ENCODE data around the gene KCNK3.

The KCNK3 gene

DNA sequence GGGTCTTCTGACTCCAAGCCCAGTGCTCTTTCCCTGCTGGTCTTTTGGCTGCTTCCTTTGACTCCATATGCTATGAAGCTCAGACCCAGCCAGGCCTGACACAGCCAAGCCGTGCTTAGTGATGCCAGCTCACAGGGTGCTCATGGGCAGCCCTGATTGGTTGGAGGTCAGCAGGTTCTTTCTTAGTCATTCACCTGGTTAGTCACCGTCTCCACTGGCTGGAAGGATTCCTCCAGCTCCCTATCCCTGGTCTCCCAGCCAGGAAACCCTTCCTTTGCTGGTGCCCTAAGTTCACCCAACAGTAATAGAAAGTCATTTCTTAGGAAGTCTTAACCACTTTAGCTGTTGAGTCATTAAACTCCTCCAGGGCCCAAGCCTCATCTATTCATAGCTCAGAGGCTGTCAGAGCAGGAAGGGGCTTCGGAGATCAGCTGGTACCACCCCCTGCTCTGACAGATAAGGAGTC lies 3.9 kb downstream of the KCNK3 start:
- Histone ChIP-seq H3K9ac (ENCODE audit: low read length) (no peak overlapping the region), H3K27me3 (ENCODE audit: control insufficient read depth, insufficient read depth, low read length) (peaks cover 45% of the 10 kb centered on the region), H3K36me3 (ENCODE audit: control insufficient read depth, low read depth, low read length) (no peaks in the 10 kb centered on the region), H3K27ac (ENCODE audit: low read length) (no peak overlapping the region), H3K4me3 (ENCODE audit: low read length) (no peak overlapping the region), H3K4me1 (ENCODE audit: control insufficient read depth, low read depth, low read length) (peaks cover 5% of the 10 kb centered on the region), H3K9me3 (ENCODE audit: control insufficient read depth, low read depth, low read length) (no peaks in the 10 kb centered on the region)

DNA sequence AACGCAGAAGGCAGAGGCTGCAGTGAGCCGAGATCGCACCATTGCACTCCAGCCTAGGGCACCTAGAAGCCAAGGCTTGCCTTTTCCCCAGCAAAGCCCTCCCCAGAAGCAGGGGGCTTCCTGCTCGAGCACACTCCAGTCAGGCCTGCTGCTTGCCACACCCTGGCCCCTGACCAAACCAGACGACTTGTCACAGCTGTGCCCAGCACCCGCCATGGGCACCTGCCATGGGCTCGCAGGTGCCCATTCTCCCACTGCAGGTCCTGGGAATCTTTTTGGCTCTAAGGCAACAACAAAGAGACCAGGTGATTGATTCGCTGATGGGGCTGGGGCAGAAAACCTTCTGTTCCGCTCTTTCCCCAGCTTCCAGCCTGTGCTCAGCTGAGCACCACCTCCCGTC lies 4.9 kb downstream of the KCNK3 start:
- Histone ChIP-seq H3K4me3 (ENCODE audit: low read length) (no peak overlapping the region), H3K4me1 (ENCODE audit: control insufficient read depth, low read depth, low read length) (no peaks in the 10 kb centered on the region), H3K9me3 (ENCODE audit: control insufficient read depth, low read depth, low read length) (no peaks in the 10 kb centered on the region), H3K27ac (ENCODE audit: low read length) (no peak overlapping the region), H3K9ac (ENCODE audit: low read length) (no peak overlapping the region), H3K36me3 (ENCODE audit: control insufficient read depth, low read depth, low read length) (no peaks in the 10 kb centered on the region), H3K27me3 (ENCODE audit: control insufficient read depth, insufficient read depth, low read length) (peaks cover 37% of the 10 kb centered on the region)

DNA sequence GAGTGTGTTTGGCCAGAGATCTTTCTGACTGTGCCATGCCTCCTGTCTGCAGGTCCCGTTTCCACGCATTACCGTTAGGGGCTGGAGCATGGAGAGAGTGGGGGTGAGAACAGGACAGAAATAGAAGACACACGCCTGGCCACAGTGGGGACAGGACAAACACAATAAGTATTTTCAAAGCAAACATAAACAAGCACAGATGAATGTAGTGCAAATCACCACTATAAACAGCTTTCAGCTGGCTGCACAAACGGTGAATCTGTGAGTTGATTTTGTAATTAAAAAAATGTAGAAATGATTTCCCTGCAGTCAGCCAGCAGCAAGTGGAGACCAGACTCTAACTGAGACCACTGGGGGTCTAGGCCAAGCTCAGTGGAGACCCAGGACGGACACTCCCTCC lies 6.8 kb downstream of the KCNK3 start:
- no peak overlapping the region for H3K9ac ChIP-seq (ENCODE audit: low read length)
- no peaks in the 10 kb centered on the region for H3K9me3 ChIP-seq (ENCODE audit: control insufficient read depth, low read depth, low read length)
- peaks cover 24% of the 10 kb centered on the region for H3K27me3 ChIP-seq (ENCODE audit: control insufficient read depth, insufficient read depth, low read length)
- no peaks in the 10 kb centered on the region for H3K4me1 ChIP-seq (ENCODE audit: control insufficient read depth, low read depth, low read length)
- no peaks in the 10 kb centered on the region for H3K36me3 ChIP-seq (ENCODE audit: control insufficient read depth, low read depth, low read length)
- no peak overlapping the region for H3K4me3 ChIP-seq (ENCODE audit: low read length)
- no peak overlapping the region for H3K27ac ChIP-seq (ENCODE audit: low read length)

DNA sequence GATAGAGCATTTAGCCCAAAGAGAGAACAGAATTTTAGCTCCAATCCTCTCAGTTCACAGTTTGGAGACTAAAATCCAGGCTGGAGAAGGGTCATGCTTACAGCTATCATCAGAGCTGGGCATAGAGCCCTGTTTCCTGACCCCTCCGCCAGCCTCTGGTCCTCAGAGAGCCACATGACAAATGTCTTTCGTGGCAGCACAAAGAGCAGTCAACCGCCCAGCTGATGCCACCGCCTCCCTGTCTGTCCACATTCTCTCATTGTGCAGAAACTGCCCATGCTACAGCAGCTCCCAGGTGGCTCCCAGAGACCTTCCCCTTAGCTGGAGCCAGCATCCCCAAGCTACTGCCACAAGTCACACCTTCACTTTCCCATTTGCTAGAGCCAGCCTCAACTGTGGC lies 7.6 kb downstream of the KCNK3 start:
- peaks cover 16% of the 10 kb centered on the region for H3K27me3 ChIP-seq (ENCODE audit: control insufficient read depth, insufficient read depth, low read length)

DNA sequence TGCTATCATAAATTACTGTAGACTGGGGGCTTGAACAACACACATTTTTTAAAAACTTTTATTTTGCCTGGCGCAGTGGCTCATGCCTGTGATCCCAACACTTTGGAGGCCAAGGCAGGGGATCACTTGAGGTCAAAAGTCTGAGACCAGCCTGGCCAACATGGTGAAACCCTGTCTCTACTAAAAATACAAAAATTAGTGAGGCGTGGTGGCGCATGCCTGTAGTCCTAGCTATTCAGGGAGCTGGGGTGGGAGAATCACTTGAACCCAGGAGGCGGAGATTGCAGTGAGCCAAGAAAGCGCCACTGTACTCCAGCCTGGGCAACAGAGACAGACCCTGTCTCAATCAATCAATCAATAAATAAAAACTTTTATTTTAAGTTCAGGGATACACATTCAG lies 9.1 kb downstream of the KCNK3 start:
- Histone ChIP-seq H3K4me1 (ENCODE audit: control insufficient read depth, low read depth, low read length) (no peaks in the 10 kb centered on the region), H3K27me3 (ENCODE audit: control insufficient read depth, insufficient read depth, low read length) (peaks cover under 1% of the 10 kb centered on the region), H3K27ac (ENCODE audit: low read length) (no peak overlapping the region), H3K9me3 (ENCODE audit: control insufficient read depth, low read depth, low read length) (no peaks in the 10 kb centered on the region), H3K4me3 (ENCODE audit: low read length) (no peak overlapping the region), H3K36me3 (ENCODE audit: control insufficient read depth, low read depth, low read length) (no peaks in the 10 kb centered on the region), H3K9ac (ENCODE audit: low read length) (no peak overlapping the region)

More for the DNA sequence above, 7.6 kb downstream of the KCNK3 start:
- no peak overlapping the region for H3K9ac ChIP-seq (ENCODE audit: low read length)
- no peaks in the 10 kb centered on the region for H3K4me1 ChIP-seq (ENCODE audit: control insufficient read depth, low read depth, low read length)
- no peaks in the 10 kb centered on the region for H3K9me3 ChIP-seq (ENCODE audit: control insufficient read depth, low read depth, low read length)
- no peak overlapping the region for H3K27ac ChIP-seq (ENCODE audit: low read length)
- no peak overlapping the region for H3K4me3 ChIP-seq (ENCODE audit: low read length)
- H3K36me3 ChIP-seq (ENCODE audit: control insufficient read depth, low read depth, low read length), result no peaks in the 10 kb centered on the region

DNA sequence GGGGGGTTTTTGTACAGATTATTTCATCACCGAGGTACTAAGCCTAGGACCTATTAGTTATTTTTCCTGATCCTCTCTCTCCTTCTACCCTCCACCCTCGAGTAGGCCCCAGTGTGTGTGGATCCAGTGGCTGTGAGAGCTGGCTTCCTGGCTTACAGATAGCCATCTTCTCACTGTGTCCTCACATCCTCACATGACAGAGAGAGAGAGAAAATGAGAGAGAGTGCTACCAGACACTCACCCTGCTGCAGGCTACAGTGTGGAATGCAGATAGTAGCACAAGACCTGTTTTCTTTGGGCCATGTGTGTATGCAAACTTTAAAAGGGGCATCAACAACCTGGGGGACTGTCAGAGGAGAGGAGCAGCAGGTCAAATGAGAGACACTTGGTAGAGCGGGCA lies 9.5 kb downstream of the KCNK3 start:
- Histone ChIP-seq H3K9ac (ENCODE audit: low read length) (no peak overlapping the region), H3K9me3 (ENCODE audit: control insufficient read depth, low read depth, low read length) (no peaks in the 10 kb centered on the region), H3K36me3 (ENCODE audit: control insufficient read depth, low read depth, low read length) (no peaks in the 10 kb centered on the region)

DNA sequence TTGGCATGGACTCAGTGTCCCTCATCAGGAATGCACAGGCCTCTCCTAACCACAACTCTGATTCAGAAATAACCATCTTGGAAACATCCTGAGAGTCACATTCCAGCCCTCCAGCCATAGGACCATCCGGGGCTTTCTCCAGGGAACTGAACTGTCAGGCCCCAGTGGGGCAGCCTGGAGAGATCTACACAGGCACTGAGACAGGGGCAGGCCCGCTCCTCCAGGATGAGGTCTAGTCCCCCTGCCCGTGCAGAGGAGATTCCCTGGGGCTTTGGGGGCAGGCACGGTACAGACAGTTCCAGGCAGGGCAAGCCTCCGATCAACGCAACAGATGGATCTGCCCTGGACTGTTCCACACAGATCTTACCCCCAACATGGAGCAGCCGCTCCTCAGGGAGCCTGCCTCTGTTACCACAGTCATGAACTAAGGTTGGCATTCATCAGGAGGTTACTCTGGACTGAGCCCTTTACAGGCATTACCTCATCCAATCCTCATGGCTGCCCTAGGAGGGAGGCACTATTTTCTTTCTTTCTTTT lies 12.0 kb downstream of the KCNK3 start:
- Histone ChIP-seq H3K4me3 (ENCODE audit: low read length) (no peak overlapping the region), H3K27ac (ENCODE audit: low read length) (no peak overlapping the region), H3K9ac (ENCODE audit: low read length) (no peak overlapping the region), H3K36me3 (ENCODE audit: control insufficient read depth, low read depth, low read length) (no peaks in the 10 kb centered on the region), H3K27me3 (ENCODE audit: control insufficient read depth, insufficient read depth, low read length) (no peaks in the 10 kb centered on the region), H3K4me1 (ENCODE audit: control insufficient read depth, low read depth, low read length) (no peaks in the 10 kb centered on the region), H3K9me3 (ENCODE audit: control insufficient read depth, low read depth, low read length) (no peaks in the 10 kb centered on the region)

More for the DNA sequence above, 9.5 kb downstream of the KCNK3 start:
- no peak overlapping the region for H3K4me3 ChIP-seq (ENCODE audit: low read length)
- no peaks in the 10 kb centered on the region for H3K27me3 ChIP-seq (ENCODE audit: control insufficient read depth, insufficient read depth, low read length)
- no peak overlapping the region for H3K27ac ChIP-seq (ENCODE audit: low read length)
- H3K4me1 ChIP-seq (ENCODE audit: control insufficient read depth, low read depth, low read length), result no peaks in the 10 kb centered on the region

DNA sequence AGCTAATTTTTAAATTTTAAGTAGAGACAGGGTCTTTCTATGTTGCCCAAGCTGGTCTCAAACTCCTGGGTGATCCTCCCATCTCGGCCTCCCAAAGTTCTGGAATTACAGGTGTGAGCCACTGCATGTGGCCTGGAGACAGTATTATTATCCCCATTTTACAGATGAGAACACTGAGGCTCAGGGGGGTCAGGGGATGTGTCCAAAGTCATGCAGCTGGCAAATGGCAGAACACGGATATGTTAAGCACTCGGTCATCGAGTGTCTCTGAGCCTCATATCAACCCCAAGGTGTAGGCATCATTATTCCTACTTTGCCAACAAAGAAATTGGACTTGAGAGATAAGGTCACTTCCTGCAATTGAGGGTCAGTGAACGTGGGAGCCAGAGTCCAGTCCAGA lies 12.6 kb downstream of the KCNK3 start:
- H3K36me3 ChIP-seq (ENCODE audit: control insufficient read depth, low read depth, low read length), result no peaks in the 10 kb centered on the region
- H3K4me1 ChIP-seq (ENCODE audit: control insufficient read depth, low read depth, low read length), result no peaks in the 10 kb centered on the region
- H3K27me3 ChIP-seq (ENCODE audit: control insufficient read depth, insufficient read depth, low read length), result no peaks in the 10 kb centered on the region
- no peak overlapping the region for H3K9ac ChIP-seq (ENCODE audit: low read length)
- no peak overlapping the region for H3K4me3 ChIP-seq (ENCODE audit: low read length)
- no peaks in the 10 kb centered on the region for H3K9me3 ChIP-seq (ENCODE audit: control insufficient read depth, low read depth, low read length)
- no peak overlapping the region for H3K27ac ChIP-seq (ENCODE audit: low read length)

DNA sequence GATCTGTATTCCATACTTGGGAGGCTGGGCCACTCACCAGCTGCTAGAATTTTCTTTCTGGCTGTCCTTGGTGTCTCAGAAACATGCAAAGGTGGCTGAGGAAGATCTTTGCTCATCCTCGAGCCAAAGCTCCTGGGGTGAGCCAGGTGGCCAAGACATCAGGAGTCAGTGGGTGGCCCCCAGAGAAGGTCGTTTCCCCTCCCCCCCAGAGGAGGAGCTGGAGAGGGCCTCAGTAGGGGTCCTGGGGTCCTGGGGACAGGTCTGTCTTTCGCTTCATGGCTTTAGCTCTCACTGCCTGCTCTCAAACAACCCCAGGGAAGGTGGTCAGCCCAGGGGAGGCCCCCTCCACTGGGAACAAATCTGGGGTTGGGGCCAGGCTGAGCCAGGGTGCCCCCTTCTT lies 13.6 kb downstream of the KCNK3 start:
- H3K27ac ChIP-seq (ENCODE audit: low read length), result no peak overlapping the region
- H3K4me3 ChIP-seq (ENCODE audit: low read length), result no peak overlapping the region
- H3K36me3 ChIP-seq (ENCODE audit: control insufficient read depth, low read depth, low read length), result no peaks in the 10 kb centered on the region
- H3K9me3 ChIP-seq (ENCODE audit: control insufficient read depth, low read depth, low read length), result no peaks in the 10 kb centered on the region
- no peaks in the 10 kb centered on the region for H3K27me3 ChIP-seq (ENCODE audit: control insufficient read depth, insufficient read depth, low read length)
- H3K4me1 ChIP-seq (ENCODE audit: control insufficient read depth, low read depth, low read length), result no peaks in the 10 kb centered on the region
- no peak overlapping the region for H3K9ac ChIP-seq (ENCODE audit: low read length)

DNA sequence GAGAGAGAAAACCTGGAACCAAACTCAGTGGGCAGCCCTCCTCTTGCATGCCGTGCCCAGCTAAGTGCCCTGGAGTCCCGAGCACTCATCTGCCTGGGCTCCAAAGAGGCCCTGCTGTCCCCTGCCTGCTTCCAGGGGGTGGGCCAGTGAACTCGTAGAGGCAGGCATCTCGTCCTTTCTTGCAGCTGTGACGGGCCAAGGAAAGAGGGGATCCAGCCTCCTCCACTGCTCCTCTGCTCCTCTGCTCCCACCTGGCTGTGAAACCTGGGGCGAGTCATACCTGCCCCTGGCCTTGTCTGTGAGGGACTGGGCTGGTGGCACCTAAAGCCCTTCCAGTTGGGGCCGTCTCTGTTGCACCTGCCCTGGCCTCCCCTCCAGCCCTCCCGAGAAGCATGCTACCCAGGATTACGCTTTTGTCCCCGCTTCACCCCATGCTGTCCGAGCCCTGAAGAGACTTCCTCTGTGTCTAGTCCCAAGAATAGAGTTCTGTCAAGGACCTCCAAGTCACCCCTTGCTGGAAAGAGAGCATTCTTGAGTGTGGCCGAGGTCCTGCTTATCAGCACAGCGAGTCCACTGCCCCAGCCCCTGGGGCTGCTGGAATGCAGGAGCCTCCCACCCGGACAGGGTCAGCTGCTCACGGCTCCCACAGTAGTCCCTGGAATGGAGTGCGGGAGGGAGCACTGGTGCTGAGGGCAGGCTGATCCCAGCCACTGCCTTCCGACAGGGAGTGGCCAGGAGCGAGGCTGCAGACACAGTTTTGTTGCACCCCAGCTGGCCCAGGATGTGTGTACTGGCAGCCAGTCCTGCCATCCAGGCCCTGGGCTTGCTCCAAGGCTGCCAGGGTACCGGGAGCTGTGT lies 14.3 kb downstream of the KCNK3 start:
- no peak overlapping the region for H3K9ac ChIP-seq (ENCODE audit: low read length)
- no peak overlapping the region for H3K27ac ChIP-seq (ENCODE audit: low read length)
- H3K36me3 ChIP-seq (ENCODE audit: control insufficient read depth, low read depth, low read length), result no peaks in the 10 kb centered on the region
- no peak overlapping the region for H3K4me3 ChIP-seq (ENCODE audit: low read length)
- no peaks in the 10 kb centered on the region for H3K9me3 ChIP-seq (ENCODE audit: control insufficient read depth, low read depth, low read length)
- H3K27me3 ChIP-seq (ENCODE audit: control insufficient read depth, insufficient read depth, low read length), result no peaks in the 10 kb centered on the region
- no peaks in the 10 kb centered on the region for H3K4me1 ChIP-seq (ENCODE audit: control insufficient read depth, low read depth, low read length)

DNA sequence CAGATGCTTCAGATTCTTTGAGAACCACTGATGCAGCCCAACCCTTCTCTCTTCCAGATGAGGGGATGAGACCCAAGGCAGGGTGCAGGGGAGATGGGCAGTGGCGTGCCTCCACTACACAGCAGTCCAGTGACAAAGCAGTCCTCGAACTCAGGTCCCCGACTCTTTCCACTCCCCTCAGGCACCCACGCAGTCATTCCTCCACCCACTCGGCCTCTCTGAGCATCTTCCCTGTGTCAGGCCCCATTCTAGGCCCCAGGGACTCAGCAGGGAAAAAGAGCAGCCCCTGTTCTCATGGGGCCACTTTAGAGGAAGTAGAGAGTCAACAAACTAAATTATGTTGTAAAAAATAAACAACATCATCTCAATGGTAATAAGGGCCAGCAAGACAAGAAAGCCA lies 15.2 kb downstream of the KCNK3 start:
- no peak overlapping the region for H3K27ac ChIP-seq (ENCODE audit: low read length)
- H3K9ac ChIP-seq (ENCODE audit: low read length), result no peak overlapping the region
- no peaks in the 10 kb centered on the region for H3K27me3 ChIP-seq (ENCODE audit: control insufficient read depth, insufficient read depth, low read length)
- no peaks in the 10 kb centered on the region for H3K36me3 ChIP-seq (ENCODE audit: control insufficient read depth, low read depth, low read length)
- no peaks in the 10 kb centered on the region for H3K4me1 ChIP-seq (ENCODE audit: control insufficient read depth, low read depth, low read length)
- H3K9me3 ChIP-seq (ENCODE audit: control insufficient read depth, low read depth, low read length), result no peaks in the 10 kb centered on the region
- no peak overlapping the region for H3K4me3 ChIP-seq (ENCODE audit: low read length)

DNA sequence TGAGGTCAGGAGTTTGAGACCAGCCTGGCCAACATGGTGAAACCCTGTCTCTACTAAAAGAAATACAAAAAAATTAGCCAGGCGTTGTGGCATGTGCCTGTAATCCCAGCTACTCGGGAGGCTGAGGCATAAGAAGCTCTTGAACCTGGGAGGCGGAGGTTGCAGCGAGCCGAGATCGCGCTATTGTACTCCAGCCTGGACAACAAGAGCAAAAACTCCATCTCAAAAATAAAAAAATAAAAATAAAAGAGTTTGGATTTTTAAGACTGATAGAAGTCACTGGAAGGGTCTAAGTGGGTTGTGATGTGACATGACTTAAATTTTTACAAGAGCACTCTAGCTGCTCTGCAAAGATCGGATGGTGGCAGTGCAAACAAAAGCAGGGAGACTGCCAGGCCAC lies 15.9 kb downstream of the KCNK3 start:
- H3K9me3 ChIP-seq (ENCODE audit: control insufficient read depth, low read depth, low read length), result no peaks in the 10 kb centered on the region
- no peaks in the 10 kb centered on the region for H3K27me3 ChIP-seq (ENCODE audit: control insufficient read depth, insufficient read depth, low read length)
- H3K4me3 ChIP-seq (ENCODE audit: low read length), result no peak overlapping the region
- H3K27ac ChIP-seq (ENCODE audit: low read length), result no peak overlapping the region
- no peaks in the 10 kb centered on the region for H3K4me1 ChIP-seq (ENCODE audit: control insufficient read depth, low read depth, low read length)
- H3K9ac ChIP-seq (ENCODE audit: low read length), result no peak overlapping the region
- no peaks in the 10 kb centered on the region for H3K36me3 ChIP-seq (ENCODE audit: control insufficient read depth, low read depth, low read length)

Measured in iPS-18a (cell line).